Smooth muscle cell (in vitro differentiated cells): ENCODE data around the gene PAF1. TPM values are rescaled to one million over a fixed set of nuclear protein-coding genes. Genes with fewer than 3 reads are reported as not detected.

ENCODE experiments used
- DNase-seq: peaks from one replicate; lab custom pipeline; 2025; ENCODE audit not compliant: unreplicated experiment; lab: John Stamatoyannopoulos, UW
- H2AFZ ChIP-seq: fragments of 200-600 bp; sonication (generic); 2 replicates; pipeline ENCODE4 v1.6.0; 2016; ENCODE audit warnings: antibody characterized with exemption, low read depth, mild to moderate bottlenecking
- H3F3A ChIP-seq: fragments of 200-600 bp; sonication (generic); 2 replicates; pipeline ENCODE4 v1.6.0; 2017; ENCODE audit warnings: antibody characterized with exemption, low read depth
- H3K27ac ChIP-seq: fragments of 200-600 bp; sonication (generic); 2 replicates; pipeline ENCODE4 v1.5.1; 2016; ENCODE audit warnings: low read depth, mild to moderate bottlenecking
- H3K27me3 ChIP-seq: fragments of 200-600 bp; sonication (generic); 2 replicates; pipeline ENCODE4 v1.6.1; 2016; ENCODE audit warnings: low read depth, mild to moderate bottlenecking
- H3K36me3 ChIP-seq: fragments of 200-600 bp; sonication (generic); 2 replicates; pipeline ENCODE4 v1.5.1; 2016; ENCODE audit warnings: low read depth
- H3K4me1 ChIP-seq: fragments of 200-600 bp; sonication (generic); 2 replicates; pipeline ENCODE4 v1.5.1; 2016; ENCODE audit warnings: low read depth
- H3K4me2 ChIP-seq: fragments of 200-600 bp; sonication (generic); 2 replicates; pipeline ENCODE4 v1.6.0; 2016; ENCODE audit warnings: mild to moderate bottlenecking
- H3K4me3 ChIP-seq: fragments of 200-600 bp; sonication (generic); 2 replicates; pipeline ENCODE4 v1.5.1; 2016; ENCODE audit warnings: mild to moderate bottlenecking
- H3K79me2 ChIP-seq: fragments of 200-600 bp; sonication (generic); 2 replicates; pipeline ENCODE4 v1.6.0; 2016; ENCODE audit warnings: low read depth, mild to moderate bottlenecking
- H3K9ac ChIP-seq: fragments of 200-600 bp; sonication (generic); 2 replicates; pipeline ENCODE4 v1.6.0; 2016; ENCODE audit warnings: low read depth
- H3K9me3 ChIP-seq: fragments of 200-600 bp; sonication (generic); replicated peaks from 2 replicates; pipeline ENCODE4 v1.5.1; 2016; ENCODE audit warnings: low read depth
- H4K20me1 ChIP-seq: fragments of 200-600 bp; sonication (generic); 2 replicates; pipeline ENCODE4 v1.6.0; 2016; ENCODE audit warnings: low read depth
- WGBS: methylation state at CpG from one replicate; pipeline ENCODE4 v1.1.7; 2016; ENCODE audit warnings: low lambda C conversion rate; 5-methylcytosine and 5-hydroxymethylcytosine counted together
- polyA plus RNA-seq: library from polyadenylated mRNA; unstranded; fragments of >200 nt; fragmentation: Nextera tagmentation; extraction: Ambion mirVana; gene quantifications from 2 replicates; pipeline ENCODE4 v1.2.1, GENCODE V29; 2016
- total RNA-seq: library from RNA; depleted of rRNA; stranded (reverse); fragments of >200 nt; gene quantifications from 2 replicates; pipeline ENCODE4 v1.2.3, GENCODE V29; 2014
- TF ChIP-seq, protein P1 (sequence below): fragments of 200-600 bp; sonication (generic); IDR thresholded peaks from 2 replicates; pipeline ENCODE4 v1.5.1; 2017; ENCODE audit warnings: borderline replicate concordance, mild to moderate bottlenecking, antibody characterized with exemption; ENCODE audit not compliant: insufficient read depth, poor library complexity, severe bottlenecking

PAF1 gene
- total and polyA plus RNA-seq, 2 experiments from 2014 or later: 27.8 to 42.7 TPM

DNA sequence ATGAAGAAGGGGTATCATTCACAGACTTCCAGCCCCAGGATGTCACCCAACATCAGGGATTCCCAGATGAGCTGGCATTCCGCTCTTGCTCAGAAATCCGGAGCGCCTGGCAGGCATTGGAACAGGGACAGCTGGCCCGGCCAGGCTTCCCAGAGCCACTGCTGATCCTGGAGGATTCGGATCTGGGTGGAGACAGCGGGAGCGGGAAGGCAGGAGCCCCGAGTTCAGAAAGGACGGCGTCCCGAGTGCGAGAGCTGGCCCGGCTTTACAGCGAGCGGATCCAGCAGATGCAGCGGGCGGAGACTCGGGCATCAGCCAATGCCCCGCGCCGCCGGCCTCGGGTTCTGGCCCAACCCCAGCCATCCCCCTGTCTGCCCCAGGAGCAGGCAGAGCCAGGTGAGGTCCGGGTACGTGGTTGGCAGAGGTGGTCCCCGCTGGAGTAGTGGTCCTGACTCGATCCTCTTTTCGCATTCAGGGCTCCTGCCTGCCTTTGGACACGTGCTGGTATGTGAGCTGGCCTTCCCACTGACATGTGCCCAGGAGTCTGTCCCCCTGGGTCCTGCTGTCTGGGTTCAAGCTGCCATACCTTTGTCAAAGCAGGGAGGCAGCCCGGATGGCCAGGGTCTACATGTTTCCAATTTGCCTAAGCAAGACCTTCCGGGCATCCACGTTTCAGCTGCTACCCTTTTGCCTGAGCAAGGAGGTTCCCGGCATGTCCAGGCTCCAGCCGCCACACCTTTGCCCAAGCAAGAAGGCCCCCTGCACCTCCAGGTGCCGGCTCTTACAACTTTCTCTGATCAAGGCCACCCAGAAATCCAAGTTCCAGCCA is 32.6 kb upstream of the PAF1 start:
- no peak for DNase-seq
- H3K4me3 ChIP-seq: no peak overlapping the region
- no peak overlapping the region for H2AFZ ChIP-seq
- H3F3A ChIP-seq: peaks cover 32% of the 10 kb centered on the region
- H3K9me3 ChIP-seq: no peaks in the 10 kb centered on the region
- H3K36me3 ChIP-seq: no peaks in the 10 kb centered on the region
- peaks cover 3% of the 10 kb centered on the region for H3K4me1 ChIP-seq
- no peaks in the 10 kb centered on the region for H3K27me3 ChIP-seq
- TF ChIP-seq, protein P1, sequence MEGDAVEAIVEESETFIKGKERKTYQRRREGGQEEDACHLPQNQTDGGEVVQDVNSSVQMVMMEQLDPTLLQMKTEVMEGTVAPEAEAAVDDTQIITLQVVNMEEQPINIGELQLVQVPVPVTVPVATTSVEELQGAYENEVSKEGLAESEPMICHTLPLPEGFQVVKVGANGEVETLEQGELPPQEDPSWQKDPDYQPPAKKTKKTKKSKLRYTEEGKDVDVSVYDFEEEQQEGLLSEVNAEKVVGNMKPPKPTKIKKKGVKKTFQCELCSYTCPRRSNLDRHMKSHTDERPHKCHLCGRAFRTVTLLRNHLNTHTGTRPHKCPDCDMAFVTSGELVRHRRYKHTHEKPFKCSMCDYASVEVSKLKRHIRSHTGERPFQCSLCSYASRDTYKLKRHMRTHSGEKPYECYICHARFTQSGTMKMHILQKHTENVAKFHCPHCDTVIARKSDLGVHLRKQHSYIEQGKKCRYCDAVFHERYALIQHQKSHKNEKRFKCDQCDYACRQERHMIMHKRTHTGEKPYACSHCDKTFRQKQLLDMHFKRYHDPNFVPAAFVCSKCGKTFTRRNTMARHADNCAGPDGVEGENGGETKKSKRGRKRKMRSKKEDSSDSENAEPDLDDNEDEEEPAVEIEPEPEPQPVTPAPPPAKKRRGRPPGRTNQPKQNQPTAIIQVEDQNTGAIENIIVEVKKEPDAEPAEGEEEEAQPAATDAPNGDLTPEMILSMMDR: no peak
- H3K4me2 ChIP-seq: no peak overlapping the region
- no peak overlapping the region for H3K27ac ChIP-seq
- peaks cover 10% of the 10 kb centered on the region for H3K79me2 ChIP-seq
- 97% methylated on average over 28 of the region's 35 CpGs for WGBS
- H3K9ac ChIP-seq: no peak overlapping the region
- no peaks in the 10 kb centered on the region for H4K20me1 ChIP-seq

GRCh38 chr19:39422020-39422419 is 31.1 kb upstream of the PAF1 start:
- peaks cover 12% of the 10 kb centered on the region for H3K79me2 ChIP-seq
- no peak for DNase-seq
- no peaks in the 10 kb centered on the region for H3K4me1 ChIP-seq
- 97% methylated on average over 5 of the region's 5 CpGs for WGBS
- no peak overlapping the region for H3K9ac ChIP-seq
- H3K4me3 ChIP-seq: no peak overlapping the region
- no peak overlapping the region for H3K4me2 ChIP-seq
- H4K20me1 ChIP-seq: peaks cover under 1% of the 10 kb centered on the region
- no peaks in the 10 kb centered on the region for H3K27me3 ChIP-seq
- peaks cover 18% of the 10 kb centered on the region for H3F3A ChIP-seq
- H3K9me3 ChIP-seq: no peaks in the 10 kb centered on the region
- H3K36me3 ChIP-seq: no peaks in the 10 kb centered on the region
- TF ChIP-seq, protein P1: no peak
- H2AFZ ChIP-seq: no peak overlapping the region
- H3K27ac ChIP-seq: no peak overlapping the region

GRCh38 chr19:39420769-39421168 is 29.9 kb upstream of the PAF1 start:
- H3K4me2 ChIP-seq: no peak overlapping the region
- peaks cover 24% of the 10 kb centered on the region for H3K79me2 ChIP-seq
- TF ChIP-seq, protein P1: no peak
- H3K4me3 ChIP-seq: no peak overlapping the region
- no peak overlapping the region for H2AFZ ChIP-seq
- no peaks in the 10 kb centered on the region for H3K27me3 ChIP-seq
- H4K20me1 ChIP-seq: peaks cover 11% of the 10 kb centered on the region
- no peak overlapping the region for H3K27ac ChIP-seq
- peaks cover 10% of the 10 kb centered on the region for H3F3A ChIP-seq
- H3K9me3 ChIP-seq: no peaks in the 10 kb centered on the region
- no peaks in the 10 kb centered on the region for H3K4me1 ChIP-seq
- no peak for DNase-seq
- no peaks in the 10 kb centered on the region for H3K36me3 ChIP-seq
- 98% methylated on average over 15 of the region's 15 CpGs for WGBS
- H3K9ac ChIP-seq: no peak overlapping the region

DNA sequence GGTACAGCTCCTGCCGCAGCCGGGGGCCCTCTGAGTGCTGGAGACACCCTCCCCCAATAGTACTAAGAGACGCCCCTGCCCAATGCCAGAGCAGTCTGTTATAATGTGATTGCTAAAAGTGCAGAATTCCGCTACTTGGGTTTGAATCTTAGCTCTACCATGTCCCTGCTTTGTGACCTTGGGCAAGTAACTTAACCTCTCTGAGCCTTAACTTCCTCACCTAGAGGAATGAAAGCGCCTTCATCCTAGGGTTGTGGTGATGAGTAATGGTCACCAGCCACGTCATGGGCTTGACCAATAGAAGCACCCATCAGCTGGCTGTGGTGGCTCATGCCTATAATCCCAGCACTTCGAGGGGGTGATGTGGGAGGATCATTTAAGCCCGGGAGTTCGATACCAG is 28.1 kb upstream of the PAF1 start:
- H3K9ac ChIP-seq: no peak overlapping the region
- no peaks in the 10 kb centered on the region for H3K9me3 ChIP-seq
- H3K4me2 ChIP-seq: no peak overlapping the region
- 96% methylated on average over 9 of the region's 9 CpGs for WGBS
- peaks cover 7% of the 10 kb centered on the region for H3K4me1 ChIP-seq
- H3K27me3 ChIP-seq: no peaks in the 10 kb centered on the region
- H3K4me3 ChIP-seq: no peak overlapping the region
- H3K36me3 ChIP-seq: no peaks in the 10 kb centered on the region
- peaks cover 42% of the 10 kb centered on the region for H3K79me2 ChIP-seq
- no peak for DNase-seq
- H4K20me1 ChIP-seq: peaks cover 26% of the 10 kb centered on the region
- TF ChIP-seq, protein P1: no peak
- H3F3A ChIP-seq: peaks cover 6% of the 10 kb centered on the region
- H2AFZ ChIP-seq: no peak overlapping the region
- H3K27ac ChIP-seq: no peak overlapping the region
